H1 (cell line): ENCODE measurements around the gene ARF4. TPM values are rescaled to one million over a fixed set of nuclear protein-coding genes. Genes with fewer than 3 reads are reported as not detected.

Source experiments
- CTCF ChIA-PET: fragments of 300-600 bp; sonication (Branson Sonifier 250); formaldehyde crosslinking; loops from one replicate; lab custom pipeline; 2021; ENCODE audit not compliant: partially characterized antibody; lab: Charles Lee
- POLR2A ChIA-PET: fragments of 300-600 bp; sonication (Branson Sonifier 250); formaldehyde crosslinking; loops from one replicate; lab custom pipeline; 2021; ENCODE audit warnings: inconsistent platforms; ENCODE audit not compliant: partially characterized antibody; lab: Charles Lee
- DNase-seq, 2 experiments: peaks; one replicate each; pipeline versions ENCODE4 v3.0.0 to v3.0.0-alpha.2; 2010 to 2022; ENCODE audit warnings: low spot score in 2 of 2, low read depth in 1 of 2, mixed read lengths in 1 of 2
- FAIRE-seq: peaks from 2 replicates; lab custom pipeline; 2011; peaks lifted over from hg19 to GRCh38; lab: Jason Lieb, UNC
- H2AFZ ChIP-seq: 2 replicates; pipeline ENCODE4 v1.8.1; 2012; ENCODE audit warnings: low read length, inconsistent platforms
- H2AK5ac ChIP-seq: 2 replicates; pipeline ENCODE4 v1.6.1; 2013; ENCODE audit warnings: low read depth, low read length
- H2BK120ac ChIP-seq: replicated peaks from 2 replicates; pipeline ENCODE3; 2013; ENCODE audit warnings: low read depth, low read length, inconsistent platforms
- H2BK12ac ChIP-seq: 2 replicates; pipeline ENCODE4 v1.6.1; 2013; ENCODE audit warnings: low read depth, low read length
- H2BK15ac ChIP-seq: 2 replicates; pipeline ENCODE4 v1.6.1; 2013; ENCODE audit warnings: low read length
- H2BK20ac ChIP-seq: 2 replicates; pipeline ENCODE4 v1.6.1; 2013; ENCODE audit warnings: low read length
- H2BK5ac ChIP-seq: 2 replicates; pipeline ENCODE4 v1.6.1; 2013; ENCODE audit warnings: low read depth, low read length
- H3K14ac ChIP-seq: 2 replicates; pipeline ENCODE4 v1.6.1; 2013; ENCODE audit warnings: inconsistent platforms; ENCODE audit not compliant: insufficient read length
- H3K18ac ChIP-seq: 2 replicates; pipeline ENCODE4 v1.6.1; 2013; ENCODE audit warnings: low read length; ENCODE audit errors: extremely low read depth
- H3K23ac ChIP-seq: 2 replicates; pipeline ENCODE4 v1.6.1; 2013; ENCODE audit warnings: inconsistent platforms; ENCODE audit not compliant: insufficient read length
- H3K23me2 ChIP-seq: 2 replicates; pipeline ENCODE4 v1.6.1; 2013; ENCODE audit warnings: low read depth, low read length
- H3K27ac ChIP-seq: 2 replicates; pipeline ENCODE4 v1.6.1; 2011; ENCODE audit warnings: low read depth, low read length, inconsistent platforms
- H3K27me3 ChIP-seq, 4 experiments: replicated peaks in 1 of 4; 1 replicate in 1 of 4; 2 replicates in 3 of 4; pipeline versions ENCODE4 v1.6.1 to v1.8.1; 2011 to 2013; ENCODE audit warnings: low read length in 3 of 4, mild to moderate bottlenecking in 3 of 4, inconsistent platforms in 2 of 4, mixed read lengths in 2 of 4, moderate library complexity in 1 of 4; ENCODE audit not compliant: control insufficient read depth in 3 of 4, insufficient read depth in 3 of 4; ENCODE audit errors: extremely low read depth in 1 of 4
- H3K36me3 ChIP-seq, 4 experiments: 2 replicates each; pipeline versions ENCODE4 v1.6.1 to v1.8.1; 2011 to 2013; ENCODE audit warnings: mild to moderate bottlenecking in 4 of 4, low read length in 3 of 4, moderate library complexity in 2 of 4, control low read depth in 1 of 4, inconsistent platforms in 1 of 4; ENCODE audit not compliant: insufficient read depth in 4 of 4, control insufficient read depth in 2 of 4
- H3K4ac ChIP-seq: replicated peaks from 2 replicates; pipeline ENCODE3; 2013; ENCODE audit warnings: low read length, low read depth, mixed read lengths, inconsistent platforms; ENCODE audit not compliant: insufficient read length
- H3K4me1 ChIP-seq, 4 experiments: replicated peaks in 1 of 4; 1 replicate in 1 of 4; 2 replicates in 3 of 4; pipeline versions ENCODE4 v1.6.1 to v1.8.1; 2011 to 2013; ENCODE audit warnings: low read length in 3 of 4, inconsistent platforms in 2 of 4, mixed read lengths in 1 of 4; ENCODE audit not compliant: insufficient read depth in 4 of 4, control insufficient read depth in 3 of 4
- H3K4me2 ChIP-seq, 2 experiments: 2 replicates each; pipeline versions ENCODE4 v1.6.1 to v1.8.1; 2011 to 2013; ENCODE audit warnings: low read depth in 2 of 2, low read length in 2 of 2, control low read depth in 1 of 2, inconsistent platforms in 1 of 2, mild to moderate bottlenecking in 1 of 2; ENCODE audit not compliant: insufficient read depth in 1 of 2
- H3K4me3 ChIP-seq, 4 experiments: fragments of 200-600, 300-600 bp in 1 of 4; sonication (generic), shearing (Covaris generic), sonication (Bioruptor Twin) in 1 of 4; 2 replicates each; pipeline versions ENCODE4 v1.5.1 to v1.8.1; 2011 to 2016; ENCODE audit warnings: low read length in 4 of 4, low read depth in 3 of 4, control low read depth in 2 of 4, inconsistent platforms in 2 of 4, mild to moderate bottlenecking in 2 of 4, mixed read lengths in 1 of 4, moderate library complexity in 1 of 4; ENCODE audit not compliant: insufficient read depth in 2 of 4; ENCODE audit errors: extremely low read depth in 1 of 4
- H3K56ac ChIP-seq: replicated peaks from 2 replicates; pipeline ENCODE3; 2013; ENCODE audit warnings: low read depth, mild to moderate bottlenecking, mixed read lengths, low read length, inconsistent platforms; ENCODE audit not compliant: insufficient read length
- H3K79me1 ChIP-seq: 2 replicates; pipeline ENCODE4 v1.6.1; 2013; ENCODE audit warnings: low read depth, low read length, control low read depth
- H3K79me2 ChIP-seq, 2 experiments: 2 replicates each; pipeline versions ENCODE4 v1.6.1 to v1.8.1; 2012 to 2013; ENCODE audit warnings: low read length in 2 of 2, mild to moderate bottlenecking in 2 of 2, inconsistent platforms in 1 of 2; ENCODE audit not compliant: insufficient read depth in 2 of 2, control insufficient read depth in 1 of 2
- H3K9ac ChIP-seq, 4 experiments: replicated peaks in 1 of 4; 1 replicate in 1 of 4; 2 replicates in 3 of 4; pipeline versions ENCODE4 v1.6.1 to v1.8.1; 2011 to 2013; ENCODE audit warnings: low read depth in 3 of 4, low read length in 3 of 4, control low read depth in 2 of 4, mild to moderate bottlenecking in 2 of 4, moderate library complexity in 2 of 4, inconsistent platforms in 1 of 4; ENCODE audit errors: extremely low read depth in 1 of 4
- H3K9me3 ChIP-seq, 2 experiments: 2 replicates each; pipeline versions ENCODE4 v1.6.1 to v1.8.1; 2012 to 2013; ENCODE audit warnings: mild to moderate bottlenecking in 2 of 2, moderate library complexity in 2 of 2, control low read depth in 1 of 2, inconsistent platforms in 1 of 2, low read depth in 1 of 2, low read length in 1 of 2, mixed read lengths in 1 of 2; ENCODE audit not compliant: insufficient read depth in 2 of 2
- H4K20me1 ChIP-seq, 2 experiments: replicated peaks in 1 of 2; 2 replicates each; pipeline versions ENCODE3 to v1.8.1; 2011 to 2013; ENCODE audit warnings: inconsistent platforms in 2 of 2, low read length in 2 of 2, mild to moderate bottlenecking in 1 of 2; ENCODE audit not compliant: insufficient read depth in 2 of 2, control insufficient read depth in 1 of 2
- H4K5ac ChIP-seq: 2 replicates; pipeline ENCODE4 v1.6.1; 2013; ENCODE audit warnings: low read length, low read depth, mixed read lengths, inconsistent platforms; ENCODE audit not compliant: insufficient read length
- H4K8ac ChIP-seq: 2 replicates; pipeline ENCODE4 v1.8.0; 2013; ENCODE audit warnings: mild to moderate bottlenecking, moderate library complexity, low read length, inconsistent platforms; ENCODE audit not compliant: insufficient read depth; ENCODE audit errors: extremely low read depth
- H4K91ac ChIP-seq: replicated peaks from 2 replicates; pipeline ENCODE3; 2013; ENCODE audit warnings: low read length, mixed read lengths, inconsistent platforms; ENCODE audit not compliant: insufficient read length
- HDAC6 ChIP-seq: IDR thresholded peaks from one replicate; pipeline ENCODE4 v1.7.1; 2012; ENCODE audit warnings: low read depth, mild to moderate bottlenecking, inconsistent platforms, low read length, moderate library complexity
- SAP30 ChIP-seq: fragments of 300-600 bp; sonication (generic); IDR thresholded peaks from 2 replicates; pipeline ENCODE4 v1.7.1; 2012; ENCODE audit warnings: low read length, moderate library complexity, mild to moderate bottlenecking, inconsistent platforms; ENCODE audit not compliant: insufficient read depth, insufficient replicate concordance
- WGBS, 2 experiments: shearing (Covaris generic) in 1 of 2; methylation state at CpG; one replicate each; pipeline versions ENCODE4 v1.1.6 to v1.1.7; 2013 to 2015; ENCODE audit warnings: low lambda C conversion rate in 2 of 2, mixed read lengths in 2 of 2, inconsistent platforms in 1 of 2, low coverage in 1 of 2, missing lambda C conversion rate in 1 of 2; ENCODE audit not compliant: insufficient replicate concordance in 2 of 2, insufficient coverage in 1 of 2, insufficient read length in 1 of 2; ENCODE audit errors: extremely low coverage in 1 of 2, missing lambda C conversion rate in 1 of 2; 5-methylcytosine and 5-hydroxymethylcytosine counted together
- polyA plus RNA-seq, 7 experiments: library from polyadenylated mRNA; depleted of rRNA in 3 of 7; stranded (reverse) in 5 of 7; unstranded in 2 of 7; fragments of >200 nt in 5 of 7; fragments of 200-250 nt in 2 of 7; gene quantifications; 1 replicate in 5 of 7; 2 replicates in 1 of 7; 4 replicates in 1 of 7; pipeline versions ENCODE4 v1.2.1 to v1.2.3, GENCODE V29; 2011 to 2013; ENCODE audit warnings: missing spikeins in 2 of 7, mixed read lengths in 2 of 7
- total RNA-seq: library from RNA; stranded (reverse); fragmentation: NEBNext Ultra II Directional; extraction: Animal tissue kit (Norgen Biotek cat#: 25700); gene quantifications from 2 replicates; pipeline ENCODE4 v1.2.1, GENCODE V29; 2021

ARF4 gene
- total and polyA plus RNA-seq, 2 of the 8 experiments (the other 6 are each of a cell fraction or from before 2014, with no cell fraction given) = 138 to 165 TPM

DNA sequence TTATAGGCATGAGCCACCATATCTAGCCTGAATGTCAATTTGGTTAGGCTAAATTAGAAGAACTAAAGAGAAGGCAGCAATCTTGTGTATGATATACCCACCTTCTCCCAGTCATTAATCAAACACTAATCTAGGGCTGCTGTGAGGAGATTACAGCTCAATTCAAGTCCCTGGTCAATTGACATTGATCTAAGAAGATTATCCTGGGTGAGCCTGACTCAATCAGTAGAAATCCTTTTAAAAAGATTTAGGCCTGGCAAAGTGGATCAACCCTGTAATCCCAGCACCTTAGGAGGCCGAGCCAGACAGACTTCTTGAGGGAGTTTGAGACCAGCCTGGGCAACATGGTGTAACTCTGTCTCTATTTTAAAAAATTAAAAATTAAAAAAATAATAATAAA is 50.5 kb downstream of the ARF4 start:
- Histone ChIP-seq H3K4me3 (no peak overlapping the region), H2AFZ (no peak overlapping the region), H2BK120ac (no peak overlapping the region), H3K56ac (no peak overlapping the region), H2BK12ac (no peak overlapping the region), H3K4ac (no peak overlapping the region), H2BK15ac (no peak overlapping the region), H3K27ac (no peak overlapping the region), H2BK5ac (no peak overlapping the region), H3K23me2 (no peaks in the 10 kb centered on the region), H3K4me1 (peaks cover 0 to 3% (median 1%) of the 10 kb centered on the region in 4 experiments; a peak in 1 of 7 replicates), H3K27me3 (no peaks in the 10 kb centered on the region), H3K9me3 (no peaks in the 10 kb centered on the region), H4K5ac (no peak overlapping the region), H3K79me2 (no peaks in the 10 kb centered on the region), H4K20me1 (no peaks in the 10 kb centered on the region), H2AK5ac (no peak overlapping the region), H3K23ac (no peak overlapping the region), H4K91ac (no peak overlapping the region), H2BK20ac (no peak overlapping the region), H3K9ac (no peak overlapping the region), H3K36me3 (no peaks in the 10 kb centered on the region), H3K18ac (no peak overlapping the region), H3K4me2 (no peak overlapping the region), H3K14ac (no peak overlapping the region), H3K79me1 (no peaks in the 10 kb centered on the region), H4K8ac (no peak overlapping the region)
- 100% methylated on average over 1 of the region's 1 CpG; no CpG with 5 or more reads in 1 of the 2 experiments for WGBS, 2 experiments
- no peak for TF ChIP-seq HDAC6
- TF ChIP-seq SAP30 = no peak
- ChIA-PET CTCF (interaction anchor here (0.8 kb wide), 1 partner anchor 42 kb away, joined by 4 read pairs; no protein-coding TSS in a partner anchor), POLR2A (interaction anchor here (2.2 kb wide), 1 partner anchor 10 kb away, joined by 10 read pairs; the partner anchor contains the start of gene PDE12)
- no peak for FAIRE-seq
- DNase-seq = no peak
